ENCODE results near the gene CENPF.

CENPF gene

DNA sequence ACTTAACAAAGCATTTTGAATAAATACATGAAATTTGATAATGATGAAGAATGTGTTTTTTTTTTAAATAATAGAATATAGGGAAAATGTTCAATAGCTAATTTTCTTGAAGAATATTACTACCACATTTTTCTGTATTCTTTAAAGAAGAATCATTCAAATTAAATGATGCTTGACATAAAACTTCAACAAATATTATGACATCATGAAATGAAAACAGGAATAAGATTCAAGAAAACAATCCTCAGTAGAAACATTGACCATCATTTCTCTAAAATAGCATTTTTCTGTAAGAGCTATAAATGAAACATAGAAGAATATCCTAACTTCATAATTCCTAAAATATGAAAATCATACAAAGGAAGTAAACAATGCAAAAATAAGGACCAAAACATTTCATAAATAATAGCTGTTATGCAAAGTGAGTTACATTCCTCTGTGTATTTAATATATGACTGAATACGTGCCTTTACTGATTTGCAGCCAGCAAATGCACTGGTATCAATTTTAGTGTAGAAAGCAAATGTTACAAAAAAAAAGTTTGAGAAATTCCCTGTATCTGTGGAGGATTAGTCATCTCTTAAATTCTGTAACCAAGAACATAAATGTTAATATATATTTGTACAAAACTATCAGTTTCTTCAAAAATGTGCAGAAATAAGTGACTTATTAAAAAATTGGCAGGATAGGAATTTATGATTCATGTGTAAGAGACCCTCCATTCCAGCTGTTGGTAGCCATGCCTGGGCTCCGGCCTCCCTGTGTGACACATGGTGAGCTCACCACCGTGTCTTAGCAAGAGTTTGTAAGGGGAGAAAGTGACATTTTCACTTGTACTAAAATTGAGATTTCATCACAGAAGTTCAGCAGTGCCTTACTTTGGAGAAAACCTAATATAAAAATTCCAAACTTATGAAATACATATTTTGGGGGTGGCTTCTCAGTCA, 36.6 kb upstream of the CENPF start:
- TF ChIP-seq FOXP2 (optimal IDR thresholded peaks at IDR 0.05; ENCODE audit: borderline replicate concordance, extremely low read depth, extremely low read length, insufficient read depth) = no peak
- TF ChIP-seq REST (IDR thresholded peaks at IDR 0.05; ENCODE audit: insufficient read depth in 1 of 2, low read depth in 2 of 2, low read length in 2 of 2) = no peak
- TF ChIP-seq POLR2AphosphoS5 (IDR thresholded peaks at IDR 0.05; ENCODE audit: low read depth, low read length) = no peak
- TF ChIP-seq TAF1 (IDR thresholded peaks at IDR 0.05; ENCODE audit: borderline replicate concordance, insufficient read depth, low read length) = no peak
- TF ChIP-seq SIN3A (IDR thresholded peaks at IDR 0.05; ENCODE audit: borderline replicate concordance, insufficient read depth, low read length) = no peak

DNA sequence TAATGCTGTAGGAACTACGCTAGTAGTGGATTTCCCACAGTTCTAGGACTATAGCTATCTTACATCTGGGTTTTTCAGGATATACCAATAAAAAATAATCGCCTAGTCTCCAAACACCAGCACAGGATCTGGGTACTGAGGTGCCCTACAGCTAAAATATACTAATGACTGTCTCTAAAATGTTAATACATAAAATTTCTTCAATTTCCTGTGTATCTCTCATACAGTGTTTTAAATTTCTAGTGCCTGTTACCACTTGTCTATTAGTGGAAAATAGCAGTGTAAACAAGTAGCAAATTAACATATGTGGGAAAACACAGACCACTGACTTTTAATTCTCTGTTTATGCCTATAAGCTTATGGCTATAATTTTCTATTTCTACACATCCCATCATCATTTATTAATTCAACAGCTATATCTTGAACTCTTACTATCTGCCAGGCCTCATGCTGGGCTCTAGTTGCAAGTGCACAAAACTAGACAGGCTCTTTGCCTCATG, 35.5 kb upstream of the CENPF start:
- TF ChIP-seq SIN3A (IDR thresholded peaks at IDR 0.05; ENCODE audit: borderline replicate concordance, insufficient read depth, low read length) (no peak), POLR2AphosphoS5 (IDR thresholded peaks at IDR 0.05; ENCODE audit: low read depth, low read length) (no peak), FOXP2 (optimal IDR thresholded peaks at IDR 0.05; ENCODE audit: borderline replicate concordance, extremely low read depth, extremely low read length, insufficient read depth) (no peak), REST (IDR thresholded peaks at IDR 0.05; ENCODE audit: insufficient read depth in 1 of 2, low read depth in 2 of 2, low read length in 2 of 2) (no peak), TAF1 (IDR thresholded peaks at IDR 0.05; ENCODE audit: borderline replicate concordance, insufficient read depth, low read length) (no peak)

DNA sequence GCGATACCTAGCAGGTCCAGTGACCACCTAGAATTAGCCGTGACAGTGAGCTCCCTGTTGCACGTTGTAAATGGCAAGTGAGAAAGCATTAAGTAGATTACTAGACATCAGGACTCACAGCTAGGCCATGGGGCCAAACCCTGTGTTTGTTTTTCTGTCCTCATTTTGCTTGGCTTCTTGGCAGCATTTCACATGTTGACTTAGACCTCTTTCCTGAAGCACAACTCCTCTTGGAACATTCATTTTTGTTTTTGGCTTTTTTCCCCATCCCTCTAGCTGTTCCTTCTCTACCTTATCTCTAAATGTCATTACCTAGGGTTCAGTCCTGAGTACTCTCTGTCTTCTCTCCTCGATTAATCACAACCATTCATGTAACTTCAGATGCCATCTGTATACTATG, 34.7 kb upstream of the CENPF start:
- TF ChIP-seq REST (IDR thresholded peaks at IDR 0.05; ENCODE audit: insufficient read depth in 1 of 2, low read depth in 2 of 2, low read length in 2 of 2) (no peak), TAF1 (IDR thresholded peaks at IDR 0.05; ENCODE audit: borderline replicate concordance, insufficient read depth, low read length) (no peak), SIN3A (IDR thresholded peaks at IDR 0.05; ENCODE audit: borderline replicate concordance, insufficient read depth, low read length) (no peak), FOXP2 (optimal IDR thresholded peaks at IDR 0.05; ENCODE audit: borderline replicate concordance, extremely low read depth, extremely low read length, insufficient read depth) (no peak), POLR2AphosphoS5 (IDR thresholded peaks at IDR 0.05; ENCODE audit: low read depth, low read length) (no peak)

DNA sequence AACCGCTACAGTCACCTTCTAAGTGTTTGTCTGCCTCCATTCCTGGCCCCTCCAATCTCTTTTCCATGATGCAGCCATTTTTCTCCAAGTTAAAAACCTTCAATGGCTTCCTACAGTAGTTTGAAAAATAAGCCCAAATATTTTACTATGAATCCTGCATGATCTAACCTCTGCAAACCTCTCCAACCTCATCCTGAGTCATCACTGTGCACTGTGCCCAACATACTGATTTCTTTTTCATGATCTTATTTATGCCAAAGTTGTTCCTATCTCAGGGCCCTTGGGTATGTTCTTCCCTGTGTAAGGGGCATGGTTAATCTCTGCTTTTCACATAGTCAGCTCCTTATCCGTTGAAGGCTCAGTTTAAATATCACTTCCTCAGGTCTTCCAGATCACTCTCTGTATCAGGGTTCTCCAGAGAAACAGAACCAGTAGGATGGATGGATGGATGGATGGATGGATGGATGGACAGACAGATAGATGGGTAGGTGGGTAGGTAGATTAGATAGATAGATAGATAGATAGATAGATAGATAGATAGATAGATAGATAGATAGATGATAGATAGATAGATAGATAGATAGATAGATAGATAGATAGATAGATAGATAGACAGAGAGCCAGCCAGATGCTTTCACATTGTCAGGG, 33.5 kb upstream of the CENPF start:
- TF ChIP-seq POLR2AphosphoS5 (IDR thresholded peaks at IDR 0.05; ENCODE audit: low read depth, low read length) = no peak
- TF ChIP-seq REST (IDR thresholded peaks at IDR 0.05; ENCODE audit: insufficient read depth in 1 of 2, low read depth in 2 of 2, low read length in 2 of 2) = no peak
- TF ChIP-seq SIN3A (IDR thresholded peaks at IDR 0.05; ENCODE audit: borderline replicate concordance, insufficient read depth, low read length) = no peak
- TF ChIP-seq TAF1 (IDR thresholded peaks at IDR 0.05; ENCODE audit: borderline replicate concordance, insufficient read depth, low read length) = no peak
